ENCODE data around the gene TSKS.

The TSKS gene

DNA sequence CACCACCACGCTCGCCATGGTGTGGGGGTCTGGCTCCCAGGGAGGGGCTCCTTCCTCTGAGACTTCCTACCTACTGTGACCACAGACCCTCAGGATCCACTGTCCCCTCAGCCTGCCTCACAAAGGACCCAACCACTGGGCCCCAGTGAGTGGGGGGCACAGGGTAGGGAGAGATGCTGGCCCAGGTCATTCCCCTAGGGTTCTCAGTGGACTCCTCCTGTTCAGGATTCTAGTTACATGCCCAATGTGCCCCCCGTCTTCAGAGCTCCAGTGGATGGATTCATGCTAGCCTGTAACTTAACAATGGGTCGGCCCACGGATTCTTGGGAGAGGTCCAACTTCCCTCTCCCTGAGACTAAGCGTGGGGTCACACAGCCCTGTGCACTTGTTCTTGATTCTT lies at the start of gene TSKS:
Gene TSKS, minus strand, starts transcription at position 77 of the 400 bp plus-strand sequence. Its CDS starts 59 bp downstream, at position 18.
- DNase-seq (ENCODE audit: low read depth in 3 of 3): no peak

- DNase-seq (ENCODE audit: low read depth in 3 of 3): no peak
Measured at GRCh38 chr19:49812452-49812996, 49.4 kb upstream of the TSKS start.

GRCh38 chr19:49811328-49811727 lies 48.2 kb upstream of the TSKS start:
- DNase-seq (ENCODE audit: low read depth in 3 of 3): no peak

DNA sequence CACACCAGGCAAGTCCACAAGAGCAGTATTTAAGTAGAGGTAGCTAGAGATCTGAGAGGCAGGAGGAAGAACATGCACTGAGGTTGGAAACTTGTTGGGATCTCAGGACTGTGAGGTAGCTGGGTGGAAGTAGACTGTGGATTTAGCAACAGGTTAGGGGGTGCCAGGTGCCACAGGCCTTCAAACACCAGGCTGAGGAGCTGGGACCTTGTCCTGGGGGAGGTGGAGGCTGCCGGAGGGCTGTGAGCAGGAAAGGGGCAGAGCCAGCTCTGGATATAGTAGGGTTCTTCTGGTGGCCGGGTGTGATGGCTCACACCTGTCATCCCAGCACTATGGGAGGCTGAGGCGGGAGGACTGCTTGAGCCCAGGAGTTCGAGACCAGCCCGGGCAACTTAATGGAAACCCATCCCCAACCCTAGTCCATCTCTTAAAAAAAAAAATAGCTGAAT lies 46.9 kb upstream of the TSKS start:
- no peak for DNase-seq (ENCODE audit: low read depth in 3 of 3)

GRCh38 chr19:49809160-49809940 lies 46.2 kb upstream of the TSKS start:
- peak in 1 of 3 donors; percentile 31 for DNase-seq (ENCODE audit: low read depth in 3 of 3)

GRCh38 chr19:49808711-49809159 lies 45.6 kb upstream of the TSKS start:
- peak; percentile 72 to 94 (median 73) for DNase-seq (ENCODE audit: low read depth in 3 of 3)

DNA sequence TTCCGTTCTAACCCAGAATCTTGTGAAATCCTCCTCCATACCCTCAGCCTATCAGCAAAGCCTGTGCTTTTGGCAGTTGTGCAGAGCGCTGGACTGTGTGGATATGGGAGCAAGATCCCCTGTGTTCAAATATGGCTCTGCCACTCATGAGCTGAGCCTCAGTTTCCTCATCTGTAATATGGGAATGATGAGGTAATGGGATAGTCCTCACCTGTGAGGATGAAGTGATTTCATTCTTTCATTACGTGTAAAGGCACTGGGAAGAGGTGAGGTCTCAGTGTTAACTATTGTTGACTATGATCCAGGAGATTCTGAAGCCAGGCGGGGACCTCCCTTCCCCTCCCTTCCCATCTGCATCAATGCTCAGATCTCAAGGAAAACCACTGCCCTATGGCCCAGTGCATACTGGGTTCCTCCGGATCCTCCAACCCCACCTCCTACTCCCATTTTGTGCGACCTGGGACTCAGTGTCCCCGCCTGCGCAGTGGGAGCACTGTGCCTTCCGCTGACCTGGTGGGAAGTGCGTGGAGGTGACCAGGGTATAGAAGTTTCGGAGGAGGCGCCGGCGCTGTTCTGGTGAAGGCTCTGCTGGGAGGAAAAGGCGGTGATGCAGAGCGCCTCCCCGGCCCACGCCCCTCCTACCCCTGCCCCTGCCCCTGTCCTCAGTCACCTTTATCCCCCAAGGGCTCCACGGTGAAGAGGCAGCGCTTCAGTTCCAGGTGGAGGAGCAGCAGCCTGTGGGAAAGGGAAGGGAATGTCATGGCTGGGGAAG lies 45.0 kb upstream of the TSKS start:
- DNase-seq (ENCODE audit: low read depth in 3 of 3): no peak

- DNase-seq (ENCODE audit: low read depth in 3 of 3): no peak
Measured at GRCh38 chr19:49807058-49807903, 44.2 kb upstream of the TSKS start.

- DNase-seq (ENCODE audit: low read depth in 3 of 3): no peak
Measured at GRCh38 chr19:49806620-49806959, 43.5 kb upstream of the TSKS start.

- DNase-seq (ENCODE audit: low read depth in 3 of 3): no peak
Measured at GRCh38 chr19:49805822-49806619, 42.9 kb upstream of the TSKS start.

DNA sequence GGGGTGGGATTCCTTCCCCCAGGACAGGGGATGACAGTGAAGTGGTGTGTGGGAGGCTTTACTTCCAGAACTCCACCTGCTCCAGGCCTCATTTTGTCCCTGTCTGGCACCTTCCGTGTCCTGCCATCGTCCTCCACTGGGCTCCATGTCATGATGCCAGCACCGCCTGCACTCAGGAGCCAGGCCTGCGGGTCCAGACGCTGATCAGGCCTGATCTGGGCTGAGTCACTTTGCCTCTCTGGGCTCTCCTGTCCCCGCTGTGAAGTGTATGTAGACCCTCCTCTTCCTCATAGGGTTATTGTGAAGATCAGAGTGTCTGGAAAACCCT lies 40.4 kb upstream of the TSKS start:
- no peak for DNase-seq (ENCODE audit: low read depth in 3 of 3)

GRCh38 chr19:49802836-49803528 lies 39.9 kb upstream of the TSKS start:
- no peak for DNase-seq (ENCODE audit: low read depth in 3 of 3)

GRCh38 chr19:49801966-49802661 lies 39.0 kb upstream of the TSKS start:
- no peak for DNase-seq (ENCODE audit: low read depth in 3 of 3)

- no peak for DNase-seq (ENCODE audit: low read depth in 3 of 3)
Measured at GRCh38 chr19:49801401-49801888, 38.3 kb upstream of the TSKS start.

GRCh38 chr19:49800771-49801170 lies 37.7 kb upstream of the TSKS start:
- no peak for DNase-seq (ENCODE audit: low read depth in 3 of 3)

DNA sequence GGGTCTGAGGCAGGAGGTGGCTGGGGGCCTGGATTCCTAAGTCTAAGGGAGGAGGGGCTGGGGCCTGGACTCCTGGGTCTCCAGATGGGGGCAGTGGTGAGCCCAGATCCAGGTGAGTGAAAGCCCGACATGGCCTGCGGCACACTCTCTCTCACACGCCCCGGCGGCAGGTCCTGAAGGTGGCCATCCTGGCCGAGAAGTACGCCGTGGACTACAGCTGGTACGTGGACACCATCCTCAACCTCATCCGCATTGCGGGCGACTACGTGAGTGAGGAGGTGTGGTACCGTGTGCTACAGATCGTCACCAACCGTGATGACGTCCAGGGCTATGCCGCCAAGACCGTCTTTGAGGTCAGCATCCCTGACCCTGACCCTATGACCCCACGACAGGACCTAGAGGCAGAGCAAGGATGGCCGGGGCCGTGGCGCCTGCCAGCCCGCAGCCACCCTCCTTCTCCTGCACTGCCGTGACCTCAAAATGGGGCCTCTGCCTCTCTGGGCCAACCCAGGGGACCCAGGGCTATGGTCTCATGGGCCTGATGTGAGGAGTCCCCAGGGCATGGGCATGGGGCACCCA lies 36.8 kb upstream of the TSKS start:
- no peak for DNase-seq (ENCODE audit: low read depth in 3 of 3)

DNA sequence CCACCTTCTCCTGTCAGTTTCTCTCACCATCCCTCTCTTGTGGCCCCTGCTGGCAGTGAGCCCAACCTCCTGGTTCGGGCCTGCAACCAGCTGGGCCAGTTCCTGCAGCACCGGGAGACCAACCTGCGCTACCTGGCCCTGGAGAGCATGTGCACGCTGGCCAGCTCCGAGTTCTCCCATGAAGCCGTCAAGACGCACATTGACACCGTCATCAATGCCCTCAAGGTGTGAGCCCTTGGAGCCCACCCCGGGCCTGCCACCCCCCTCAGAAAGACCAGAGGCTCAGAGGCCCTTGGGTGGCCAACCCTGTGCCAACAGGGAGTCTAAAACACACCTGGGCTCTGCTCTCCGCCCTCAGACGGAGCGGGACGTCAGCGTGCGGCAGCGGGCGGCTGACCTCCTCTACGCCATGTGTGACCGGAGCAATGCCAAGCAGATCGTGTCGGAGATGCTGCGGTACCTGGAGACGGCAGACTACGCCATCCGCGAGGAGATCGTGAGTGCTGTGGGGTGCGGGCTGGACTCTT lies 36.2 kb upstream of the TSKS start:
- no peak for DNase-seq (ENCODE audit: low read depth in 3 of 3)

GRCh38 chr19:49798574-49798973 lies 35.5 kb upstream of the TSKS start:
- DNase-seq (ENCODE audit: low read depth in 3 of 3): no peak

GRCh38 chr19:49795615-49796014 lies 32.5 kb upstream of the TSKS start:
- DNase-seq (ENCODE audit: low read depth in 3 of 3): no peak

Measured in stimulated activated CD4-positive, alpha-beta T cell treated with anti-CD3 and anti-CD28 coated beads, TNF-alpha, amount 100 ng/mL, for 48 hours (primary cell).